GM10266 (cell line): ENCODE results near the gene KISS1.

Experiments
- DNase-seq: peaks from one replicate; pipeline ENCODE4 v3.0.0; 2012; ENCODE audit errors: extremely low spot score
- CTCF ChIP-seq: IDR thresholded peaks from 2 replicates; pipeline ENCODE4 v1.5.1; 2012; ENCODE audit warnings: mild to moderate bottlenecking, low read depth; ENCODE audit not compliant: control insufficient read depth, insufficient read depth; ENCODE audit errors: missing control alignments

KISS1 gene

DNA sequence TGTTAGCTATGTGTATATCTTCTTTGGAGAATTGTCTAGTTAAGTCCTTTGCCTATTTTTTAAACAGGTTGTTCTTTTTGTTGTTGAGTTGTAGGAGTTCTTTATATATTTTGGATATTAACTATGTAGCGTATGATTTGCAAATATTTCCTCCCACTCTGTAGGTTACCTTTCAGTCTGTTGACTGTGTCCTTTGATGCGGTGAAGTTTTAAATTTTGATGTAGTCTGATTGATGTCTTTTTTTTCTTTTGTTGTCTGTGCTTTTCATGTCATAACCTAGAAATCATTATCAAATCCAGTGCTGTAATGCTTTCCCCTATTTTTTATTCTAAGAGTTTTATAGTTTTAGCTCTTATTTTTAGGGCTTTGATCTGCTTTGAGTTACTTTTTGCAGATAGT lies 8.7 kb upstream of the KISS1 start:
- no peak for DNase-seq
- no peak for TF ChIP-seq CTCF

DNA sequence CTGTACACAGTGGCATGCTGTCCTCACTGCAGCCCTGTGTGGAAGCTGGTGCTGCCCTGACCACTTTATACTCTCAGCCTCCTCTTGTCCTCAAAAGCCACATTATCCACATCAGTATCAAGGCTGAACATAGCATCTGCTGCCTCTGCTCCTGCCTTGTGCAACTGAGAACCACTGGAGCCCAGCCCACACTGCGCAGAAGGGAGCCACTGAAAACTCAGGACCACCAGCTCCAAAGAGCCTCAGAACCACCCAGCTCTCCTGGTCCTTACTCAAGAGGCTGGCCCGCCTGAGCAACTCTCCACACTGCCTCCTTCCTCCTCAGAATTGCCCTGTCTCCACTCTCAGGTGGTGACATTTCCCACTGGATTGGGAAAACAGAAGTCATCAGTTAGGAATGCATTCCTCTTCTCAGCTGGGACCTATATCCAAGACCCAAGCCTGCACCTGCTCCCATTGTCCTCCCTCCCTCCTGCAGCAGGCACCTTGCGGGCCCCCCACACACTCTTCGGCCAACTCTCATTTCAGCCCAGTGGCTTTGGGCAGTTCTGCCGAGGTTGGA lies 7.0 kb upstream of the KISS1 start:
- DNase-seq, result no peak
- TF ChIP-seq CTCF, result no peak

DNA sequence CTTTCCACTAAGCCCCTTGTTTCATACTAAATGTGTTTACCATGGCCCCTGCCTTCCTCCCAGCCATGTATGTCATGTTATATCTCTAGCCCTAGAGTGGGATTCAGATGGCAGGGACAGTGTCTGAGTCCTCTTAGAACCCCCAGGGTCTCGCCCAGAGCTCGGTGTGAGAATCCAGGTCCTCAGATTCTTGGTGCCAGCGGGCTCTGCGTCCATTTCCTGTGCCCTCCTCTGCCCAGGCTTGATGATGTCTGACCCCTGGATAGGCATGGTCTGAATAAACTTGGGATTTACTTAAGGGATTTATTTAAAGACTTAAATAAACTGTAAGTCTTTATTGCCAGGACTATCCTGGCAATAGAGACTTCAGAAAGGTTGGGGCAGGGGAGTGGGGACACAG lies 6.2 kb upstream of the KISS1 start:
- TF ChIP-seq CTCF, result no peak
- no peak for DNase-seq

DNA sequence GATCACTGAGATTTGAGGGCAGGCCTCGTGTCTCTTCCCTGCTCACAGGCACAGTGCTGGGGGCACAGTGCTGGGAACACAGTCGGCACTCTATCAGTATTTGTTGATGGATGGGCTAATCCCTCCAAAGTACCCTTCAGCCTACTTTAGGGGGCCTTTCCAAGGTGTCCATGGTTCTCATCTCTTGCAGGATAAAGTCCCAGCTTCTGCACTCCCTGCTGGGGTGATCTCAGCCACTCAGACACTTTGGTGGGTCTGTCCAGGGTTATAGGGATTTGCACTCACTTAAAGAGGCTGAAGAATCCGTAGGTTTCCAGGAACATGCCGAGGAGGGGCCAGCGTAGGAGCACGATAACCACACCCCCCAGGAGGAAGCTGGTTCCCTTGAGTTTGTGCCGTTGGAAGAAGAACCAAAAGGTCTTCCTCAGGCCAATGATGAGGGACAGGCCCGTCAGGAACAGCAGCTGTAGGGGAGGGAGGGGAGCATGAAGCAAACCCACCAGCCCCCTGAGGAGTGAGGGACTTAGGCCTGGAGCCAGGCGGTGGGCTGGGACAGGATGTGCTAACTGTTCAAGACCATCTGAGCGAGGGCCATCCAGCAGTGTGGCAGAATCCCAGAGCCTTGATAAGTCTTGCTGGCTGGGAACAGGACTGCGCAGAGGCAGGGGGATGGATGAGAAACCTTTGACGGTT lies 5.2 kb upstream of the KISS1 start:
- DNase-seq, result no peak
- TF ChIP-seq CTCF, result no peak

DNA sequence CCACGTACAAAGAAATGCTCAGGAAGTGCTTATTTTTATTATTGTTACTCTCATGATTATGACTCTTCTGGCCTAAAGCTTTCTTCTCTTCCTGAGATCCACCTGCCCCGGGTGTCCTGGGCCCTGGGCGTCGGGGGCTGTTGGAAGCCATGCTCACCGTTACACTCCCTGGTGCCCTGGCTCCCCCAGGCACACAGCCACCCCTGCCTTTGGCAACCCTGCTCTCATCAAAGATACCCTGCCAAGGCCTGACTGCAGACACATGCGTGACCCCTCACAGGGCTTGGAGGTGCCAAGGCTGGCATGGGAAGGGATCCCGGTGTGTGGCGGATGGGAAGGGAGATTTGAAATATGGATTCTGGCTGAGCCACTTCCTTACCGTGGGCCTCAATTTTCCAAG lies 3.3 kb upstream of the KISS1 start:
- no peak for DNase-seq
- no peak for TF ChIP-seq CTCF

DNA sequence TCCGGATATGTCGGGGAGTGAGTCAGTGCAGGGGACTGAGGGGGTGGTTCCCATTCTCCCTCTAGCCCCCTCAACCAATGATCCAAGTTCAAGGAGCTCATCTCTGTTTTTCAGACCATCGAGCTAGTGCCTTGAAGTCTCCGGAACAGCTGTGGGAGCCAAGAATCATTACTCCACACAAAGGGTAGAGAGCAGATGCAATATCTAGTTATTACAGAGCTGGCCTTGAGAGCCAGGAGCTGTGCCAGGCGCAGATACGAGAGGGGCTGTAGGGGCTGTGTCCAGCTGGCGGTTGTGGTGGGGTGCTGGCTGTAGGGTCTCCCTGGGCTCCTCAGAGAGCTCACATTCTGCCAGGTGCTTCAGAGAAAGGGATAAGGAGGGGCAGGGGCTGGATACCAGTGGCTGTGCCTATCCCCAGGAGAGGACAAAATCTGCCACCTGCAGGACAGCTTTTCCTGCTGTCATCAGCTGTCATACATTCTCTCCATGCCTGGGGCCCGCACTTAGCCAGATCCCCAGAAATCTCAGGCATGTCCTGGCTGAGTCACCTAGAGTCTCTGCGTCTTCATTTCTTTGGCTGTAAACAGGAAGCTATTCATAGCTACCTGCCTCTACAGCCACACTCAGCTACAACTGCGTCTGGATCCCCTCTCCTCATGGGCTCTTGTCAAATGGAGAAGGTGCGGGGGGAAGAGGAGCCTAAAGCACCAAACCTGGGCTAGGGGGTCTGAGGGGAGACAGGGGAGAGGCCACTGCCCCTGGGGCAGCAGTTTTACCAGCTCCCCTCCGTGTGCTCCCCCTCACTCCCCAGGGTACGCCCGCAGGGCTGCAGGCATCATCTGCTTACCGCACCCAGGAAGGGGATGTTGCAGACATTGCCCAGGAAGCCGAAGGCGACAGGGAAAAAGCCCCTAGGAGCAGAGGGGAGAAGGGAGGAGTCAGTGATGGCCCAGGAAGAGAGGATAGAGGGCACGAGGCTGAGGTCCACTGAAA lies 2.4 kb upstream of the KISS1 start:
- TF ChIP-seq CTCF, result no peak
- no peak for DNase-seq
